NT2/D1 (cell line): ENCODE results near the gene BTBD2.

Experiments used
- SUZ12 ChIP-seq: IDR thresholded peaks from 2 replicates; pipeline ENCODE4 v1.6.1; 2011; ENCODE audit not compliant: insufficient read length, insufficient read depth; ENCODE audit errors: extremely low read depth
- YY1 ChIP-seq: IDR thresholded peaks from 2 replicates; pipeline ENCODE4 v1.6.1; 2011; ENCODE audit not compliant: insufficient read length, insufficient read depth
- ZNF274 ChIP-seq: IDR thresholded peaks from 2 replicates; pipeline ENCODE4 v1.6.1; 2011; ENCODE audit warnings: mild to moderate bottlenecking, low read depth, low read length

- TF ChIP-seq YY1 (no peak), SUZ12 (no peak), ZNF274 (no peak)
Measured at GRCh38 chr19:2050991-2051772, 35.7 kb upstream of the BTBD2 start, which contains the start of gene MKNK2.
